Measurements from ENCODE around the gene DDX49. TPM values are rescaled to one million over a fixed set of nuclear protein-coding genes. Genes with fewer than 3 reads are reported as not detected.
A peak's percentile ranks its signal among the peaks of the same experiment; 100 is the strongest.

The DDX49 gene
- total RNA-seq, 2 donors from 2014 or later = 45.2 to 49.1 TPM

- DNase-seq = peak; percentile 71 to 87 (median 85)
- Mint-ChIP-seq H3K27me3 (peaks cover 9% of the 10 kb centered on the region), H3K27ac (no peak overlapping the region), H3K4me3 (peak overlapping the region; percentile 83), H3K36me3 (ENCODE audit: low read depth) (no peaks in the 10 kb centered on the region), H3K4me1 (peaks cover 4% of the 10 kb centered on the region)
- no peaks in the 10 kb centered on the region for H3K9me3 ChIP-seq (ENCODE audit: control insufficient read depth, low read length, poor library complexity, severe bottlenecking)
- peak; percentile 98 for ATAC-seq
These were observed 12.8 kb downstream of the DDX49 start for GRCh38 chr19:18932216-18932841.

GRCh38 chr19:18933297-18933696 is 13.8 kb downstream of the DDX49 start:
- H3K36me3 Mint-ChIP-seq (ENCODE audit: low read depth) = no peaks in the 10 kb centered on the region
- peaks cover 4% of the 10 kb centered on the region for H3K4me1 Mint-ChIP-seq
- peaks cover 9% of the 10 kb centered on the region for H3K27me3 Mint-ChIP-seq
- peak overlapping the region; percentile 83 for H3K4me3 Mint-ChIP-seq
- ATAC-seq = no peak
- no peak for DNase-seq
- no peak overlapping the region for H3K27ac Mint-ChIP-seq
- H3K9me3 ChIP-seq (ENCODE audit: control insufficient read depth, low read length, poor library complexity, severe bottlenecking) = no peaks in the 10 kb centered on the region

- no peaks in the 10 kb centered on the region for H3K9me3 ChIP-seq (ENCODE audit: control insufficient read depth, low read length, poor library complexity, severe bottlenecking)
- Mint-ChIP-seq H3K4me1 (peaks cover 11% of the 10 kb centered on the region), H3K36me3 (ENCODE audit: low read depth) (no peaks in the 10 kb centered on the region), H3K27ac (no peak overlapping the region), H3K27me3 (peaks cover 27% of the 10 kb centered on the region), H3K4me3 (peak overlapping the region; percentile 86)
- no peak for DNase-seq
- no peak for ATAC-seq
These were observed 19.6 kb downstream of the DDX49 start for GRCh38 chr19:18939163-18939562.

DNA sequence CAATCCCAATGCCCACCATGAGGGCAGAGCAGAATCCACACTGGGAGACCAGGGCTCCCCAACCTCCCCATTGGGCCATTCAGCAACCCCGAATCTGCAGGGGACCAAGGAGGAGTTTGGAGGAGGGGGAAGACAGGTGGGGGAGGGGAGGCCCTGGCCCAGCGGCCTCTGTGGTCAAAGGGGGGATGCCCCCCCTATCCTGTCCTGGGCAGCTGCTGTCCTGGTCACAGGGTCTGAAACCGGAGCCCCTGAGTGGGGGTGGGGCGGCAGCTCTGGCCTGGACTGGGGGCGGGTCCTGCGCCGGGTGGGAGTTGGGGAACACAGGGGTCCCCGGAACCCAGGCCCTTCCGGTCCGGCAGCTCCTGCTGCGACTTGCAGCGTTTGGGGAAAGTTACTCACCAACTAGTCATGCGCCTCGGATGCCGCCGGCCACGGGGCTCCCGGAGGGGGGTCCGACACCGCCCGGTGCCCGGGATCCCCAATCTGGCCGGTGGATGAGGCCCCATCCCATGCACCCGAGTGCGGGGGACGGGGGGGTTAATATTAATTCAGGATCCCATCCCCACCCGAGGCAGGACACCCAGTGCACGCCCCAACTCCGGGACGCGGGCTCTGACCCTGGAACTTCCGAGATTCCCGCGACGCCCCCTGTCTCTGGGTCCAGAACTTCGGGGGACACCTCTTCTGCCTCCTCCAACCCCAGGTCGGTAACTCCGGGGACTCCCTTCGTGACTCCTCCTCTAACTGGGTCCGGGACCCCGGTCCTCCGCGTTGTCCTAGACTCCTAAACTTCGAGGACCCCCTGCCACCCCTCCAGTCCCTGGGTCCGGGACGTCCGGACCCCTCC is 20.6 kb downstream of the DDX49 start:
- Mint-ChIP-seq H3K27me3 (peaks cover 25% of the 10 kb centered on the region), H3K27ac (no peak overlapping the region), H3K4me1 (peaks cover 11% of the 10 kb centered on the region), H3K36me3 (ENCODE audit: low read depth) (no peaks in the 10 kb centered on the region), H3K4me3 (peak overlapping the region; percentile 86)
- H3K9me3 ChIP-seq (ENCODE audit: control insufficient read depth, low read length, poor library complexity, severe bottlenecking) = no peaks in the 10 kb centered on the region
- ATAC-seq (peak; percentile 14), DNase-seq (no peak)

- DNase-seq (peak; percentile 66 to 81 (median 73)), ATAC-seq (peak; percentile 89)
- peak within 1 kb of the TSS; percentile 83 for H3K4me3 Mint-ChIP-seq
- H3K9me3 ChIP-seq (ENCODE audit: control insufficient read depth, low read length, poor library complexity, severe bottlenecking) = no peaks in the 10 kb centered on the region
- peaks cover 25% of the 10 kb centered on the region for H3K27me3 Mint-ChIP-seq
- no peaks in the 10 kb centered on the region for H3K36me3 Mint-ChIP-seq (ENCODE audit: low read depth)
- H3K4me1 Mint-ChIP-seq = peaks cover 11% of the 10 kb centered on the region
- no peak within 1 kb of the TSS for H3K27ac Mint-ChIP-seq
These were observed 21.5 kb downstream of the DDX49 start, which contains the start of gene HOMER3 for GRCh38 chr19:18940769-18941627. TSS of gene HOMER3 (minus strand) at chr19:18941217. CDS start at chr19:18938982, 2,235 bp downstream.

- no peak for ATAC-seq
These were observed 22.3 kb downstream of the DDX49 start for GRCh38 chr19:18941628-18942354.

GRCh38 chr19:18942692-18943091 is 23.2 kb downstream of the DDX49 start:
- ATAC-seq = no peak
- Mint-ChIP-seq H3K4me3 (peak overlapping the region; percentile 79), H3K4me1 (peaks cover 16% of the 10 kb centered on the region), H3K36me3 (ENCODE audit: low read depth) (no peaks in the 10 kb centered on the region), H3K27ac (no peak overlapping the region), H3K27me3 (peaks cover 25% of the 10 kb centered on the region)
- H3K9me3 ChIP-seq (ENCODE audit: control insufficient read depth, low read length, poor library complexity, severe bottlenecking) = no peaks in the 10 kb centered on the region
- no peak for DNase-seq

More at GRCh38 chr19:18941628-18942354, 22.3 kb downstream of the DDX49 start:
- Mint-ChIP-seq H3K36me3 (ENCODE audit: low read depth) (no peaks in the 10 kb centered on the region), H3K4me3 (peak overlapping the region; percentile 79), H3K27me3 (peaks cover 25% of the 10 kb centered on the region), H3K4me1 (peaks cover 16% of the 10 kb centered on the region), H3K27ac (no peak overlapping the region)
- no peaks in the 10 kb centered on the region for H3K9me3 ChIP-seq (ENCODE audit: control insufficient read depth, low read length, poor library complexity, severe bottlenecking)
- DNase-seq = no peak

- H3K27ac Mint-ChIP-seq = no peak overlapping the region
- H3K4me3 Mint-ChIP-seq = no peak overlapping the region
- H3K9me3 ChIP-seq (ENCODE audit: control insufficient read depth, low read length, poor library complexity, severe bottlenecking) = no peaks in the 10 kb centered on the region
- ATAC-seq = no peak
- DNase-seq = no peak
- H3K27me3 Mint-ChIP-seq = peaks cover 25% of the 10 kb centered on the region
- peaks cover 16% of the 10 kb centered on the region for H3K4me1 Mint-ChIP-seq
- H3K36me3 Mint-ChIP-seq (ENCODE audit: low read depth) = no peaks in the 10 kb centered on the region
These were observed 23.9 kb downstream of the DDX49 start for GRCh38 chr19:18943465-18943864.

DNA sequence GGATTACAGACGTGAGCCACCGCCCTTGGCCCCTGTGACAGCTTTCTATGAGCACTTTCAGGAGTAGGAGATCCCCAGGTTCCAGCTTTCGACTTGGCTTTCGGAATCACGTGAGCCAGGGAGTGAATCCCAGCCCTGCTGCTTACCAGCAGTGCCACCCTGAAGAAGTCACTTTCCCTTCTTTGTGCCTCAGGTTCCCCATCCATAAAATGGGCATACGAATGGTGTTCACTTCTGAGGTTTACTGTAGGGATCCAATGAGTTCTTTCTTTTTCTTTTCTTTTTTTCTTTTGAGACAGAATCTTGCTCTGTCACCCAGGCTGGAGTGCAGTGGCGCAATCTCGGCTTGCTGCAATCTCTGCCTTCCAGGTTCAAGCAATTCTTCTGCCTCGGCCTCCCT is 25.8 kb downstream of the DDX49 start:
- ATAC-seq = no peak
- no peak for DNase-seq
- peaks cover 19% of the 10 kb centered on the region for H3K27me3 Mint-ChIP-seq
- H3K4me3 Mint-ChIP-seq = no peak overlapping the region
- H3K4me1 Mint-ChIP-seq = peaks cover 15% of the 10 kb centered on the region
- H3K9me3 ChIP-seq (ENCODE audit: control insufficient read depth, low read length, poor library complexity, severe bottlenecking) = no peaks in the 10 kb centered on the region
- H3K27ac Mint-ChIP-seq = no peak overlapping the region
- no peaks in the 10 kb centered on the region for H3K36me3 Mint-ChIP-seq (ENCODE audit: low read depth)

GRCh38 chr19:18946335-18946734 is 26.8 kb downstream of the DDX49 start:
- H3K27ac Mint-ChIP-seq = peak overlapping the region; percentile 60
- no peaks in the 10 kb centered on the region for H3K36me3 Mint-ChIP-seq (ENCODE audit: low read depth)
- H3K4me3 Mint-ChIP-seq = peak overlapping the region; percentile 53

DNA sequence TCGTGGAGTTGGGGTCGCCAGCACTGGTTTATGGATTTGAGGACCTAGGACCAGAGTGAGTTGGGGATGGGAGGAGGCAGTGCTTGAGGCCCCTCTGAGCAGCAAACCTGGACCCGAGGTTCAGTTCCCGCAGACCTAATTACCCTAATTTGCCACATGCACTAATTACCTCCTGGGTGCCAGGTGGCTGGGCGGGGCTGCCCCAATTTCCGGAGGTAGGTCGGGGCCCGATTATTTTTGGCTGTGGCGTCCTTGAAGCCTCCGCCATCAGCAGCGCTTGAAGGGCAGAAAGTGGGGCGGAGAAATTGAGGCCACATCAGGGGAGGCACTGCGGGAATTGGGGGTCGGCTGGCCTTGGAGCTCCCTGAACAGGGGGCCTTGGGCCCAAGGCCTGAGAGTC is 27.4 kb downstream of the DDX49 start:
- peaks cover 10% of the 10 kb centered on the region for H3K4me1 Mint-ChIP-seq
- peaks cover 12% of the 10 kb centered on the region for H3K27me3 Mint-ChIP-seq
- ATAC-seq (peak; percentile 42), DNase-seq (no peak)
- no peaks in the 10 kb centered on the region for H3K36me3 Mint-ChIP-seq (ENCODE audit: low read depth)
- H3K27ac Mint-ChIP-seq = peak overlapping the region; percentile 60
- H3K9me3 ChIP-seq (ENCODE audit: control insufficient read depth, low read length, poor library complexity, severe bottlenecking) = no peaks in the 10 kb centered on the region
- H3K4me3 Mint-ChIP-seq = peak overlapping the region; percentile 53

More at GRCh38 chr19:18946335-18946734, 26.8 kb downstream of the DDX49 start:
- ATAC-seq = no peak
- Mint-ChIP-seq H3K4me1 (peaks cover 12% of the 10 kb centered on the region), H3K27me3 (peaks cover 18% of the 10 kb centered on the region)
- no peaks in the 10 kb centered on the region for H3K9me3 ChIP-seq (ENCODE audit: control insufficient read depth, low read length, poor library complexity, severe bottlenecking)
- DNase-seq = no peak
